K562 (cell line): ENCODE results near the gene SEMA3A. TPM values are rescaled to one million over a fixed set of nuclear protein-coding genes. Genes with fewer than 3 reads are reported as not detected.

Source experiments
- ATAC-seq: fragments of 200-7000 bp; cut with Tn5 transposase; 3 replicates; pipeline ENCODE4 v1.9.1; 2020; ENCODE audit warnings: moderate library complexity
- BruUV-seq: library from RNA; stranded (reverse); fragments of 400-500 nt; replicated peaks from 2 replicates; lab custom pipeline; 2021; lab: Mats Ljungman, UMichigan
- CTCF ChIA-PET: fragments of 300-600 bp; formaldehyde crosslinking; extraction: SDS; loops from one replicate; lab custom pipeline; 2021; ENCODE audit warnings: low intra/inter-chr PET ratio; lab: Yijun Ruan, JAX
- POLR2A ChIA-PET: fragments of 300-600, 350-650 bp; sonication (Branson Sonifier 250); formaldehyde crosslinking; extraction: SDS; loops from one replicate; lab custom pipeline; 2021; ENCODE audit warnings: antibody characterized with exemption, inconsistent platforms; lab: Yijun Ruan, JAX
- DNase-seq, 4 experiments: peaks; one replicate each; pipeline versions ENCODE4 v3.0.0 to v3.0.0-alpha.2; 2011 to 2018; ENCODE audit warnings: low spot score in 3 of 4, mixed read lengths in 3 of 4; ENCODE audit errors: extremely low read depth in 1 of 4
- FAIRE-seq: peaks from 2 replicates; lab custom pipeline; 2011; peaks lifted over from hg19 to GRCh38; lab: Jason Lieb, UNC
- H2AFZ ChIP-seq: 2 replicates; pipeline ENCODE4 v1.6.0; 2011; ENCODE audit warnings: low read depth, low read length, control low read depth, inconsistent platforms
- H3K27ac ChIP-seq: fragments of 200-600 bp; 3 replicates; pipeline ENCODE4 v1.8.0; 2011; ENCODE audit warnings: low read depth, mild to moderate bottlenecking, control low read depth, inconsistent platforms, low read length, moderate library complexity, mixed read lengths; ENCODE audit errors: extremely low read depth
- H3K27me3 ChIP-seq, 2 experiments: fragments of 300-600 bp in 1 of 2; 2 replicates in 1 of 2; 3 replicates in 1 of 2; pipeline versions ENCODE4 v1.6.0 to v1.8.0; 2011; ENCODE audit warnings: inconsistent platforms in 2 of 2, low read length in 2 of 2, mild to moderate bottlenecking in 1 of 2, mixed read lengths in 1 of 2, moderate library complexity in 1 of 2; ENCODE audit not compliant: control insufficient read depth in 2 of 2, insufficient read depth in 2 of 2
- H3K36me3 ChIP-seq: fragments of 300-600 bp; 3 replicates; pipeline ENCODE4 v1.8.0; 2011; ENCODE audit warnings: mild to moderate bottlenecking, low read length, inconsistent platforms; ENCODE audit not compliant: control insufficient read depth, insufficient read depth
- H3K4me1 ChIP-seq, 2 experiments: fragments of 200-600 bp in 1 of 2; replicated peaks in 1 of 2; 2 replicates in 1 of 2; 3 replicates in 1 of 2; pipeline versions ENCODE4 v1.5.1 to v1.8.0; 2011; ENCODE audit warnings: inconsistent platforms in 2 of 2, low read length in 2 of 2, mild to moderate bottlenecking in 1 of 2, mixed read lengths in 1 of 2, moderate library complexity in 1 of 2; ENCODE audit not compliant: control insufficient read depth in 2 of 2, insufficient read depth in 2 of 2
- H3K4me2 ChIP-seq: 2 replicates; pipeline ENCODE4 v1.6.1; 2011; ENCODE audit warnings: low read length, control low read depth, inconsistent platforms, mixed read lengths; ENCODE audit not compliant: insufficient read depth
- H3K4me3 ChIP-seq: fragments of 200-600 bp; sonication (generic), shearing (Covaris generic); 2 replicates; pipeline ENCODE4 v1.5.1; 2016; ENCODE audit warnings: control low read depth, inconsistent platforms
- H3K79me2 ChIP-seq: fragments of 200-600 bp; 3 replicates; pipeline ENCODE4 v1.8.0; 2011; ENCODE audit warnings: low read length, inconsistent platforms; ENCODE audit not compliant: control insufficient read depth, insufficient read depth
- H3K9ac ChIP-seq, 2 experiments: 2 replicates each; pipeline versions ENCODE4 v1.6.0 to v1.6.1; 2011; ENCODE audit warnings: low read depth in 2 of 2, low read length in 2 of 2, control low read depth in 1 of 2, inconsistent platforms in 1 of 2, mild to moderate bottlenecking in 1 of 2, mixed read lengths in 1 of 2; ENCODE audit not compliant: insufficient read depth in 1 of 2
- H3K9me1 ChIP-seq: one replicate; pipeline ENCODE4 v1.6.0; 2011; ENCODE audit warnings: inconsistent platforms, mild to moderate bottlenecking, low read length, moderate library complexity; ENCODE audit not compliant: control insufficient read depth, insufficient read depth
- H3K9me3 ChIP-seq: replicated peaks from 2 replicates; pipeline ENCODE4 v1.5.1; 2011; ENCODE audit warnings: low read depth, low read length, inconsistent platforms; ENCODE audit not compliant: control insufficient read depth, insufficient read depth
- H4K20me1 ChIP-seq: replicated peaks from 2 replicates; pipeline ENCODE4 v1.6.1; 2011; ENCODE audit warnings: low read length, inconsistent platforms, mixed read lengths; ENCODE audit not compliant: control insufficient read depth, insufficient read depth
- JUND ChIP-seq, 2 experiments: IDR thresholded peaks; 2 replicates in 1 of 2; 3 replicates in 1 of 2; pipeline ENCODE4 v1.6.1; 2011; ENCODE audit warnings: borderline replicate concordance in 2 of 2, low read depth in 2 of 2, low read length in 2 of 2, improper control_type of control experiment in 1 of 2, missing biosample characterization in 1 of 2, missing genetic modification characterization in 1 of 2, missing genetic modification reagents in 1 of 2
- MAFK ChIP-seq: IDR thresholded peaks from 2 replicates; pipeline ENCODE4 v1.6.1; 2011; ENCODE audit warnings: low read length, improper control_type of control experiment
- ZNF3 ChIP-seq: fragments of 250-450 bp; sonication (Bioruptor Pico); IDR thresholded peaks from 2 replicates; pipeline ENCODE4 v1.5.0; 2021; ENCODE audit warnings: mild to moderate bottlenecking, moderate library complexity
- ZNF586 ChIP-seq: fragments of 450-650 bp; formaldehyde crosslinking; conservative IDR thresholded peaks from 2 replicates; pipeline ENCODE4 v1.4.0; 2020; ENCODE audit warnings: mild to moderate bottlenecking, moderate library complexity
- WGBS: fragments of 100-300 bp; shearing (Covaris generic); methylation state at CpG from one replicate; pipeline ENCODE4 v1.1.6; 2016; ENCODE audit warnings: low coverage, mixed read lengths; ENCODE audit not compliant: insufficient coverage; ENCODE audit errors: missing lambda C conversion rate; 5-methylcytosine and 5-hydroxymethylcytosine counted together
- in situ Hi-C: fragments of 300-500 bp; cut with MboI; formaldehyde crosslinking; loops from 4 replicates; pipeline ENCODE4 v1.15.0; 2018; ENCODE audit warnings: inconsistent platforms, mixed read lengths
- intact Hi-C: fragments of 100-400 bp; cut with micrococcal nuclease; formaldehyde crosslinking; loops from 2 replicates; pipeline ENCODE4 v1.14.2; 2022
- polyA plus RNA-seq, 8 experiments: library from polyadenylated mRNA; depleted of rRNA in 4 of 8; stranded (reverse) in 5 of 8; unstranded in 3 of 8; fragments of >200 nt; fragmentation: Nextera tagmentation in 2 of 8; fragmentation: Illumina TruSeq in 1 of 8; extraction: Ambion mirVana in 2 of 8; extraction: Trizol in 1 of 8; gene quantifications; 2 replicates each; pipeline versions ENCODE4 v1.2.1 to v1.2.3, GENCODE V29; 2011 to 2014; ENCODE audit warnings: inconsistent platforms in 1 of 8, missing spikeins in 1 of 8
- total RNA-seq, 7 experiments: library from RNA; depleted of rRNA in 6 of 7; stranded (reverse); fragments of >200 nt in 6 of 7; fragmentation: Illumina TruSeq in 2 of 7; extraction: Trizol in 2 of 7; gene quantifications; 2 replicates each; pipeline versions ENCODE4 v1.2.1 to v1.2.3, GENCODE V29; 2011 to 2021; ENCODE audit warnings: low replicate concordance in 1 of 7
- TF ChIP-seq, protein P1 (sequence below): fragments of 250-450 bp; sonication (Bioruptor Pico); IDR thresholded peaks from 2 replicates; pipeline ENCODE4 v1.8.0; 2021; ENCODE audit warnings: borderline replicate concordance, mild to moderate bottlenecking, moderate library complexity; ENCODE audit not compliant: poor library complexity, severe bottlenecking
- TF ChIP-seq, protein P2 (sequence below), 2 experiments: fragments of 450-650 bp in 1 of 2; sonication (generic) in 1 of 2; formaldehyde crosslinking in 1 of 2; IDR thresholded peaks in 1 of 2; conservative IDR thresholded peaks in 1 of 2; 2 replicates each; pipeline versions ENCODE4 v1.6.1 to v1.8.1; 2016 to 2023; ENCODE audit warnings: mild to moderate bottlenecking in 2 of 2, moderate library complexity in 2 of 2, inconsistent platforms in 1 of 2, missing genetic modification reagents in 1 of 2
- TF ChIP-seq, protein P3 (sequence below), 2 experiments: IDR thresholded peaks in 1 of 2; conservative IDR thresholded peaks in 1 of 2; 2 replicates each; pipeline ENCODE4 v1.6.1; 2016; ENCODE audit warnings: low read depth in 2 of 2, mild to moderate bottlenecking in 1 of 2, missing compliant biosample characterization in 1 of 2, missing genetic modification characterization in 1 of 2, moderate library complexity in 1 of 2
- TF ChIP-seq, protein P4 (sequence below): sonication (generic); IDR thresholded peaks from 2 replicates; pipeline ENCODE4 v1.6.1; 2016

The SEMA3A gene
- total and polyA plus RNA-seq, 9 of the 15 experiments (the other 6 are each of a cell fraction or from before 2014, with no cell fraction given), result 0.36 to 3.0 (median 1.1) TPM

GRCh38 chr7:84041649-84042048, 152.9 kb downstream of the SEMA3A start:
- TF ChIP-seq, protein P1, sequence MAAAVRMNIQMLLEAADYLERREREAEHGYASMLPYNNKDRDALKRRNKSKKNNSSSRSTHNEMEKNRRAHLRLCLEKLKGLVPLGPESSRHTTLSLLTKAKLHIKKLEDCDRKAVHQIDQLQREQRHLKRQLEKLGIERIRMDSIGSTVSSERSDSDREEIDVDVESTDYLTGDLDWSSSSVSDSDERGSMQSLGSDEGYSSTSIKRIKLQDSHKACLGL (CRISPR knock-in tag), result no peak
- TF ChIP-seq, protein P2, sequence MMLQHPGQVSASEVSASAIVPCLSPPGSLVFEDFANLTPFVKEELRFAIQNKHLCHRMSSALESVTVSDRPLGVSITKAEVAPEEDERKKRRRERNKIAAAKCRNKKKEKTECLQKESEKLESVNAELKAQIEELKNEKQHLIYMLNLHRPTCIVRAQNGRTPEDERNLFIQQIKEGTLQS (IDR thresholded peaks at IDR 0.05), result peak; percentile 39; the same call in 1 of the 2 replicates
- TF ChIP-seq, protein P2 (CRISPR knock-in tag; conservative IDR thresholded peaks at IDR 0.05), result no peak
- ATAC-seq (no peak), DNase-seq (no peak), FAIRE-seq (no peak)
- WGBS, result 2% methylated on average over 5 of the region's 5 CpGs
- BruUV-seq, result no TSS peak
- no peak overlapping the region for H3K9ac ChIP-seq
- no peaks in the 10 kb centered on the region for H4K20me1 ChIP-seq
- H3K9me3 ChIP-seq, result no peaks in the 10 kb centered on the region
- no peak overlapping the region for H3K4me2 ChIP-seq
- H3K4me1 ChIP-seq, result no peaks in the 10 kb centered on the region
- ChIA-PET CTCF (no interaction called here), POLR2A (no interaction called here)
- H2AFZ ChIP-seq, result no peak overlapping the region
- in situ Hi-C loops, result no loop called here
- H3K4me3 ChIP-seq, result no peak overlapping the region
- H3K79me2 ChIP-seq, result no peaks in the 10 kb centered on the region
- no peak overlapping the region for H3K27ac ChIP-seq
- no peaks in the 10 kb centered on the region for H3K9me1 ChIP-seq
- no peaks in the 10 kb centered on the region for H3K27me3 ChIP-seq
- intact Hi-C loops, result no loop called here
- no peaks in the 10 kb centered on the region for H3K36me3 ChIP-seq

- H3K36me3 ChIP-seq, result no peaks in the 10 kb centered on the region
- in situ Hi-C loops, result no loop called here
- ATAC-seq (no peak), DNase-seq (no peak), FAIRE-seq (no peak)
- CTCF ChIA-PET, result no interaction called here
- POLR2A ChIA-PET, result no interaction called here
- no peaks in the 10 kb centered on the region for H3K27me3 ChIP-seq
- H3K4me3 ChIP-seq, result no peak overlapping the region
- no peaks in the 10 kb centered on the region for H3K79me2 ChIP-seq
- no peak overlapping the region for H3K9ac ChIP-seq
- no peaks in the 10 kb centered on the region for H3K9me1 ChIP-seq
- intact Hi-C loops, result no loop called here
- H2AFZ ChIP-seq, result no peak overlapping the region
- H3K9me3 ChIP-seq, result no peaks in the 10 kb centered on the region
- no peak overlapping the region for H3K4me2 ChIP-seq
- H3K4me1 ChIP-seq, result no peaks in the 10 kb centered on the region
- no TSS peak for BruUV-seq
- H4K20me1 ChIP-seq, result no peaks in the 10 kb centered on the region
- WGBS, result 0% methylated on average over 3 of the region's 3 CpGs
- H3K27ac ChIP-seq, result no peak overlapping the region
- no peak for TF ChIP-seq ZNF586 (CRISPR knock-in tag)
- TF ChIP-seq, protein P3, sequence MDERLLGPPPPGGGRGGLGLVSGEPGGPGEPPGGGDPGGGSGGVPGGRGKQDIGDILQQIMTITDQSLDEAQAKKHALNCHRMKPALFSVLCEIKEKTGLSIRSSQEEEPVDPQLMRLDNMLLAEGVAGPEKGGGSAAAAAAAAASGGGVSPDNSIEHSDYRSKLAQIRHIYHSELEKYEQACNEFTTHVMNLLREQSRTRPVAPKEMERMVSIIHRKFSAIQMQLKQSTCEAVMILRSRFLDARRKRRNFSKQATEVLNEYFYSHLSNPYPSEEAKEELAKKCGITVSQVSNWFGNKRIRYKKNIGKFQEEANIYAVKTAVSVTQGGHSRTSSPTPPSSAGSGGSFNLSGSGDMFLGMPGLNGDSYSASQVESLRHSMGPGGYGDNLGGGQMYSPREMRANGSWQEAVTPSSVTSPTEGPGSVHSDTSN (CRISPR knock-in tag; IDR thresholded peaks at IDR 0.05; ENCODE audit: low read depth), result no peak
- TF ChIP-seq, protein P3 (tag; conservative IDR thresholded peaks at IDR 0.05; ENCODE audit: low read depth), result no peak
- TF ChIP-seq ZNF3 (CRISPR knock-in tag), result no peak
- no peak for TF ChIP-seq MAFK
- TF ChIP-seq, protein P4, sequence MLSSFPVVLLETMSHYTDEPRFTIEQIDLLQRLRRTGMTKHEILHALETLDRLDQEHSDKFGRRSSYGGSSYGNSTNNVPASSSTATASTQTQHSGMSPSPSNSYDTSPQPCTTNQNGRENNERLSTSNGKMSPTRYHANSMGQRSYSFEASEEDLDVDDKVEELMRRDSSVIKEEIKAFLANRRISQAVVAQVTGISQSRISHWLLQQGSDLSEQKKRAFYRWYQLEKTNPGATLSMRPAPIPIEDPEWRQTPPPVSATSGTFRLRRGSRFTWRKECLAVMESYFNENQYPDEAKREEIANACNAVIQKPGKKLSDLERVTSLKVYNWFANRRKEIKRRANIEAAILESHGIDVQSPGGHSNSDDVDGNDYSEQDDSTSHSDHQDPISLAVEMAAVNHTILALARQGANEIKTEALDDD, result no peak
- no peak for TF ChIP-seq JUND (IDR thresholded peaks at IDR 0.05; ENCODE audit: borderline replicate concordance, low read depth, low read length)
- TF ChIP-seq JUND (tag; IDR thresholded peaks at IDR 0.05; ENCODE audit: borderline replicate concordance, low read depth, low read length), result no peak
Observed at GRCh38 chr7:84040355-84040754, 154.2 kb downstream of the SEMA3A start.
